Measurements from ENCODE around the gene RIMS1. TPM values are rescaled to one million over a fixed set of nuclear protein-coding genes. Genes with fewer than 3 reads are reported as not detected.
"Not testable (repeated sequence)": the region's sequence is repeated elsewhere in the genome, so short reads cannot be mapped to it uniquely, and the experiment has no call there.

RIMS1 gene
- total RNA-seq, 4 donors from 2014 or later = 0.13 to 16.8 (median 1.2) TPM

DNA sequence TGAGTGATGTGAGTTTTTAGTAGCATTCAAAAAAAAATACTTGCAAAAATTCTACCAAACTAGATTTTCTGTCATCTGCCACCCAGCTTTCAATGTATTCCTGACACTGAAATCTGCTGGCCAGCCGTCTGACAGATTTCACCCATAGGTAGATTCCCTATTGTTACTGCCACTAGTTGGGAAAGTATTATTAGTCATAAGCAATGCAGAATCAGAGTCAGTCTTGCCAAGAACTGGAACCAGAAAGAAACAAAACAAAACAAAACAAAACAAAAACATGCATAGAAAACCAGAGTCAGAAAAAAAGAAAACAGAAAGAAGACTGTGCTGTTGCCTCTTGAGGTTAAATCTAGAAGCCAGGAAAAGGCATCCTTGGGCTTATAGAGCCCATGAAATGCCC, 442.4 kb downstream of the RIMS1 start:
- Histone ChIP-seq H3K4me3 (no peak overlapping the region), H3K9me3 (no peaks in the 10 kb centered on the region), H3K27me3 (no peaks in the 10 kb centered on the region), H3K36me3 (no peaks in the 10 kb centered on the region), H3K27ac (no peak overlapping the region), H3K4me1 (no peaks in the 10 kb centered on the region)
- TF ChIP-seq POLR2A (IDR thresholded peaks at IDR 0.05) = no peak
- TF ChIP-seq, protein P1, sequence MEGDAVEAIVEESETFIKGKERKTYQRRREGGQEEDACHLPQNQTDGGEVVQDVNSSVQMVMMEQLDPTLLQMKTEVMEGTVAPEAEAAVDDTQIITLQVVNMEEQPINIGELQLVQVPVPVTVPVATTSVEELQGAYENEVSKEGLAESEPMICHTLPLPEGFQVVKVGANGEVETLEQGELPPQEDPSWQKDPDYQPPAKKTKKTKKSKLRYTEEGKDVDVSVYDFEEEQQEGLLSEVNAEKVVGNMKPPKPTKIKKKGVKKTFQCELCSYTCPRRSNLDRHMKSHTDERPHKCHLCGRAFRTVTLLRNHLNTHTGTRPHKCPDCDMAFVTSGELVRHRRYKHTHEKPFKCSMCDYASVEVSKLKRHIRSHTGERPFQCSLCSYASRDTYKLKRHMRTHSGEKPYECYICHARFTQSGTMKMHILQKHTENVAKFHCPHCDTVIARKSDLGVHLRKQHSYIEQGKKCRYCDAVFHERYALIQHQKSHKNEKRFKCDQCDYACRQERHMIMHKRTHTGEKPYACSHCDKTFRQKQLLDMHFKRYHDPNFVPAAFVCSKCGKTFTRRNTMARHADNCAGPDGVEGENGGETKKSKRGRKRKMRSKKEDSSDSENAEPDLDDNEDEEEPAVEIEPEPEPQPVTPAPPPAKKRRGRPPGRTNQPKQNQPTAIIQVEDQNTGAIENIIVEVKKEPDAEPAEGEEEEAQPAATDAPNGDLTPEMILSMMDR (IDR thresholded peaks at IDR 0.05) = no peak
- intact Hi-C loops (cut with DNase I) = no loop called here
- no peak for DNase-seq
- WGBS, 2 donors = 27 to 42% methylated on average over 1 of the region's 1 CpG

DNA sequence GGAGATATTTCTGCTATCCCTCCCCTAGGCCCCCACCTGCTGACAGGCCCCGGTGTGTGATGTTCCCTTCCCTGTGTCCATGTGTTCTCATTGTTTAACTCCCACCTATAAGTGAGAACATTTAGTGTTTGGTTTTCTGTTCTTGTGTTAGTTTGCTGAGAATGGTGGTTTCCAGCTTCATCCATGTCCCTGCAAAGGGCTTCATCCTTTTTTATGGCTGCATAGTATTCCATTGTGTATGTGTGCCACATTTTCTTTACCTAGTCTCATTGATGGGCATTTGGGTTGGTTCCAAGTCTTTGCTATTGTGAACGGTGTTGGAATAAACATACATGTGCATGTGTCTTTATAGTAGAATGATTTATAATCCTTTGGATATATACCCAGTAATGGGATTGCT, 448.9 kb downstream of the RIMS1 start:
- WGBS, 2 donors = 65 to 71% methylated on average over 2 of the region's 2 CpGs
- not testable (repeated sequence) for H3K4me1 ChIP-seq, H3K27me3 ChIP-seq

DNA sequence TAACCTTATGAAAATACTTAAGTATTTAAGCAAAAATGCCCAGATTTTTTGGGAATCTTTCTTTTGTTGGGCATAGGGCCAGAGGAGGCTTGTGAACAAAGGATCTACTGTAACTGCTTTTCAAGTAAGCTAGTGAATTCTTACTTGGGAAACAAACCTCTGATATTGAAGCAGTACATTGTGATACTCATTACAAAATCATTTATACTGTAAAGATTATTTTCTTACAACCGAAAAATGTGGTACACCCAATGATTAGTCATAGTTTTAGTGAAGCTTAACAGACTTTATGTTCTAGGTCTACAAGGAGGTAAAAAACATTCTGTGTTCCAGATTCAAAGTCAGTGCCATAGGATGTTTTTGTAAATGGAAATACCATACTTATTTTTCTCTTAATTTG, 462.6 kb downstream of the RIMS1 start:
- TF ChIP-seq, protein P1 (IDR thresholded peaks at IDR 0.05) = no peak
- no peak for TF ChIP-seq POLR2A (IDR thresholded peaks at IDR 0.05)
- H3K27me3 ChIP-seq = no peaks in the 10 kb centered on the region
- no peaks in the 10 kb centered on the region for H3K9me3 ChIP-seq
- no peak for DNase-seq
- 26 to 29% methylated on average over 1 of the region's 1 CpG for WGBS, 2 donors
- no peak overlapping the region for H3K27ac ChIP-seq
- H3K4me1 ChIP-seq = peaks cover 0 to 2% (median 0%) of the 10 kb centered on the region in 3 donors
- no peaks in the 10 kb centered on the region for H3K36me3 ChIP-seq
- no peak overlapping the region for H3K4me3 ChIP-seq
- intact Hi-C loops (cut with DNase I) = no loop called here

More for the DNA sequence above, 448.9 kb downstream of the RIMS1 start:
- H3K36me3 ChIP-seq; H3K4me3 ChIP-seq; H3K27ac ChIP-seq; H3K9me3 ChIP-seq; intact Hi-C loops (cut with DNase I); DNase-seq: not testable (repeated sequence)

DNA sequence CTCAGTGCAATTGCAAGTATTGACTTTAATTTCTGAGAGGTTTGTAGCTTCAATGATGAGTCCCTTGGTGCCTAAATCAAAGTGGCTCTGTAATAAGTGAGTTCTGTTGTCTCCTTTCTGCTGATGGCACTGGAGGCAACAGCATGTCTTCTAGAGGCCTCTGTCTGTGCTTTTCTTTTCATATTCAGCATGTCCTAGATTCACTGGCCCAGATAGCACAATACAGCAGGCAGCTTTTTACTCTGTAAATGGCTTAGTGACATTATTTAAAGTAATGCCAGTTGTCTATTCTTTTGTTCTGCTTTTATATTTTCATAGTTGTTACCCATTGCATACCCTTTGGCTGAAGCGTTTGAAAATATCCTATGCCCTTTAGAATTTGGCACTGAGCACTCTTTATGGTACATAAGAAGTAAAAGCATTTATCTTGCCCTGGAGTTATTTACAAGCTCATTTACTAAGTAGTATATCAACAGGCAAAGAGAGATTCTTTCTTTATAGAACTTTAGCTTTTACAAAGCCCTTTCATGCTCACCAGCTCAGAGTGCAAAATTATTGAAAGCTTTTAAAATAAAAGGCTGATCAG, 464.0 kb downstream of the RIMS1 start:
- Histone ChIP-seq H3K4me3 (no peak overlapping the region), H3K4me1 (peaks cover 0 to 2% (median 0%) of the 10 kb centered on the region in 3 donors), H3K9me3 (no peaks in the 10 kb centered on the region), H3K27me3 (no peaks in the 10 kb centered on the region), H3K36me3 (no peaks in the 10 kb centered on the region), H3K27ac (no peak overlapping the region)
- 19 to 36% methylated on average over 1 of the region's 1 CpG for WGBS, 2 donors
- DNase-seq = no peak
- intact Hi-C loops (cut with DNase I) = no loop called here
- TF ChIP-seq POLR2A (IDR thresholded peaks at IDR 0.05) = no peak
- TF ChIP-seq, protein P1 (IDR thresholded peaks at IDR 0.05) = no peak

DNA sequence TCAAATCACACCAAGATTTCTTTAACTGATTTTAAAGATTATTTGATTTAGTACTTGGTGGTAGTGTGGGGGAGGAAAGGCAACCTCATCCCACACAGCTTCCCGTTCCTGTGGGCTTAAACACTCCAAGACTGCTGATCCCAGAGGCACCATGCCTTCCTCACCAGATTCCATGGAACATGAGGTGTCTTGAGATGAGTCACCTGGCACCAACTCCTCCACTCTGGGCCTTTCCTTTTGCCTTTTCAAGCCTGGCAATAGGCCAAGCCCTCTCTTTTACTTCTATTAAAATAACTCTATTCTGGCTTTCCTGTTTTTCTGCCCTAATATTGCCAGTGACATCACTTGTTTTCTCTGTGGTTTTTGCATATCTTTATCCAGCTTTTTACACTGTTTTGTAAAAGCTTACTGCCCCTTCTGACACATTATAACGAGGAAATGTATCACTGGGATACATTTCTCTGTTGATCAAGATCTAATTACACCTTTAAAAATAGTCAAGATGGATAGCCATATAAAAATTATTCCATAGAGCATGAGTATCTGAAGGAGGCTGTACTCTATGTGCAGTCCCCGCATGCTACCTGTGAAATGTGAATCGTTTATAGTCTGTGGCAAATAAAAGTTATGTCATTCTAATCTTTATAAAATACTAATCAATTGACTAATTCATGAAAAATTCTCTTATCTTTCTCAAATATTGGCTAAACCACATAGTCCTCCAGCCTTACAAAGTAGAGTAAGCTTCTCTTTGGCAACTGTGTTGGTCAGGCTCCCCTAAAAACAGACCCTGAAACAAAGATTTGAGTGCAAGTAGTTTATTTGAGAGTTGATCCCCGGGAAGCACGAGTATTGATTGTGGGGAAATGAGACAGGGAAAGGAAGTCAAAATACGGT, 477.7 kb downstream of the RIMS1 start:
- no peak for DNase-seq
- Histone ChIP-seq H3K4me3 (no peak overlapping the region), H3K27ac (no peak overlapping the region), H3K4me1 (no peaks in the 10 kb centered on the region), H3K27me3 (no peaks in the 10 kb centered on the region), H3K36me3 (no peaks in the 10 kb centered on the region), H3K9me3 (no peaks in the 10 kb centered on the region)
- WGBS, 2 donors = 61 to 67% methylated on average over 7 of the region's 7 CpGs
- no peak for TF ChIP-seq POLR2A (IDR thresholded peaks at IDR 0.05)
- intact Hi-C loops (cut with DNase I) = no loop called here

DNA sequence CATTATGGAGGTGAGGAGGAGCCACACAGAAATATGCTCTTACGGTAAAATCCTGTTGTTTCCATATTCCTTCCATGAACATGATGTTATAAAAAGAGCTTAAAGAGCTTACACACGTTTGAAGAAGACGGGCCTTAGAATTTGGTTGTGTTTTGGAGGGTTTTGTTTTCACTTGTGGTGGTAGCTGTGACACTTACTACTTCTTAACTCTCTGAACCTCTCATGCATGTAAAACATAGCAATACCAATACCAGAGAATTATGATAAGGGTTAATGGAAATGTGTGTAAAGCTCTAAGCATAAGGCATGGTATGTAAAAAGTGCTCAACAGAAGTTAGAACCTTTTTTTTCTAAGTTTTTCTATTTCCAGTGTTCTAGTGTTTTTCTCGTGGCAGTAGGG, 479.4 kb downstream of the RIMS1 start:
- intact Hi-C loops (cut with DNase I) = no loop called here
- H3K36me3 ChIP-seq = no peaks in the 10 kb centered on the region
- TF ChIP-seq POLR2A (IDR thresholded peaks at IDR 0.05) = no peak
- TF ChIP-seq, protein P1 (IDR thresholded peaks at IDR 0.05) = no peak
- no peak for DNase-seq
- no peaks in the 10 kb centered on the region for H3K4me1 ChIP-seq
- H3K27me3 ChIP-seq = no peaks in the 10 kb centered on the region
- H3K27ac ChIP-seq = no peak overlapping the region
- WGBS, 2 donors = 69 to 80% methylated on average over 4 of the region's 4 CpGs
- H3K4me3 ChIP-seq = no peak overlapping the region
- H3K9me3 ChIP-seq = no peaks in the 10 kb centered on the region

Measured in esophagus squamous epithelium (tissue), 5 donors.